H1 (cell line): ENCODE measurements around the gene USP36. TPM values are rescaled to one million over a fixed set of nuclear protein-coding genes. Genes with fewer than 3 reads are reported as not detected.

ENCODE experiments used
- CTCF ChIA-PET: fragments of 300-600 bp; sonication (Branson Sonifier 250); formaldehyde crosslinking; loops from one replicate; lab custom pipeline; 2021; ENCODE audit not compliant: partially characterized antibody; lab: Charles Lee
- POLR2A ChIA-PET: fragments of 300-600 bp; sonication (Branson Sonifier 250); formaldehyde crosslinking; loops from one replicate; lab custom pipeline; 2021; ENCODE audit warnings: inconsistent platforms; ENCODE audit not compliant: partially characterized antibody; lab: Charles Lee
- DNase-seq, 2 experiments: peaks; one replicate each; pipeline versions ENCODE4 v3.0.0 to v3.0.0-alpha.2; 2010 to 2022; ENCODE audit warnings: low spot score in 2 of 2, low read depth in 1 of 2, mixed read lengths in 1 of 2
- FAIRE-seq: peaks from 2 replicates; lab custom pipeline; 2011; peaks lifted over from hg19 to GRCh38; lab: Jason Lieb, UNC
- H2AFZ ChIP-seq: 2 replicates; pipeline ENCODE4 v1.8.1; 2012; ENCODE audit warnings: low read length, inconsistent platforms
- H2AK5ac ChIP-seq: 2 replicates; pipeline ENCODE4 v1.6.1; 2013; ENCODE audit warnings: low read depth, low read length
- H2BK120ac ChIP-seq: replicated peaks from 2 replicates; pipeline ENCODE3; 2013; ENCODE audit warnings: low read depth, low read length, inconsistent platforms
- H2BK12ac ChIP-seq: 2 replicates; pipeline ENCODE4 v1.6.1; 2013; ENCODE audit warnings: low read depth, low read length
- H2BK15ac ChIP-seq: 2 replicates; pipeline ENCODE4 v1.6.1; 2013; ENCODE audit warnings: low read length
- H2BK20ac ChIP-seq: 2 replicates; pipeline ENCODE4 v1.6.1; 2013; ENCODE audit warnings: low read length
- H2BK5ac ChIP-seq: 2 replicates; pipeline ENCODE4 v1.6.1; 2013; ENCODE audit warnings: low read depth, low read length
- H3K14ac ChIP-seq: 2 replicates; pipeline ENCODE4 v1.6.1; 2013; ENCODE audit warnings: inconsistent platforms; ENCODE audit not compliant: insufficient read length
- H3K18ac ChIP-seq: 2 replicates; pipeline ENCODE4 v1.6.1; 2013; ENCODE audit warnings: low read length; ENCODE audit errors: extremely low read depth
- H3K23ac ChIP-seq: 2 replicates; pipeline ENCODE4 v1.6.1; 2013; ENCODE audit warnings: inconsistent platforms; ENCODE audit not compliant: insufficient read length
- H3K23me2 ChIP-seq: 2 replicates; pipeline ENCODE4 v1.6.1; 2013; ENCODE audit warnings: low read depth, low read length
- H3K27ac ChIP-seq: 2 replicates; pipeline ENCODE4 v1.6.1; 2011; ENCODE audit warnings: low read depth, low read length, inconsistent platforms
- H3K27me3 ChIP-seq, 4 experiments: replicated peaks in 1 of 4; 1 replicate in 1 of 4; 2 replicates in 3 of 4; pipeline versions ENCODE4 v1.6.1 to v1.8.1; 2011 to 2013; ENCODE audit warnings: low read length in 3 of 4, mild to moderate bottlenecking in 3 of 4, inconsistent platforms in 2 of 4, mixed read lengths in 2 of 4, moderate library complexity in 1 of 4; ENCODE audit not compliant: control insufficient read depth in 3 of 4, insufficient read depth in 3 of 4; ENCODE audit errors: extremely low read depth in 1 of 4
- H3K36me3 ChIP-seq, 4 experiments: 2 replicates each; pipeline versions ENCODE4 v1.6.1 to v1.8.1; 2011 to 2013; ENCODE audit warnings: mild to moderate bottlenecking in 4 of 4, low read length in 3 of 4, moderate library complexity in 2 of 4, control low read depth in 1 of 4, inconsistent platforms in 1 of 4; ENCODE audit not compliant: insufficient read depth in 4 of 4, control insufficient read depth in 2 of 4
- H3K4ac ChIP-seq: replicated peaks from 2 replicates; pipeline ENCODE3; 2013; ENCODE audit warnings: low read length, low read depth, mixed read lengths, inconsistent platforms; ENCODE audit not compliant: insufficient read length
- H3K4me1 ChIP-seq, 4 experiments: replicated peaks in 1 of 4; 1 replicate in 1 of 4; 2 replicates in 3 of 4; pipeline versions ENCODE4 v1.6.1 to v1.8.1; 2011 to 2013; ENCODE audit warnings: low read length in 3 of 4, inconsistent platforms in 2 of 4, mixed read lengths in 1 of 4; ENCODE audit not compliant: insufficient read depth in 4 of 4, control insufficient read depth in 3 of 4
- H3K4me2 ChIP-seq, 2 experiments: 2 replicates each; pipeline versions ENCODE4 v1.6.1 to v1.8.1; 2011 to 2013; ENCODE audit warnings: low read depth in 2 of 2, low read length in 2 of 2, control low read depth in 1 of 2, inconsistent platforms in 1 of 2, mild to moderate bottlenecking in 1 of 2; ENCODE audit not compliant: insufficient read depth in 1 of 2
- H3K4me3 ChIP-seq, 4 experiments: fragments of 200-600, 300-600 bp in 1 of 4; sonication (generic), shearing (Covaris generic), sonication (Bioruptor Twin) in 1 of 4; 2 replicates each; pipeline versions ENCODE4 v1.5.1 to v1.8.1; 2011 to 2016; ENCODE audit warnings: low read length in 4 of 4, low read depth in 3 of 4, control low read depth in 2 of 4, inconsistent platforms in 2 of 4, mild to moderate bottlenecking in 2 of 4, mixed read lengths in 1 of 4, moderate library complexity in 1 of 4; ENCODE audit not compliant: insufficient read depth in 2 of 4; ENCODE audit errors: extremely low read depth in 1 of 4
- H3K56ac ChIP-seq: replicated peaks from 2 replicates; pipeline ENCODE3; 2013; ENCODE audit warnings: low read depth, mild to moderate bottlenecking, mixed read lengths, low read length, inconsistent platforms; ENCODE audit not compliant: insufficient read length
- H3K79me1 ChIP-seq: 2 replicates; pipeline ENCODE4 v1.6.1; 2013; ENCODE audit warnings: low read depth, low read length, control low read depth
- H3K79me2 ChIP-seq, 2 experiments: 2 replicates each; pipeline versions ENCODE4 v1.6.1 to v1.8.1; 2012 to 2013; ENCODE audit warnings: low read length in 2 of 2, mild to moderate bottlenecking in 2 of 2, inconsistent platforms in 1 of 2; ENCODE audit not compliant: insufficient read depth in 2 of 2, control insufficient read depth in 1 of 2
- H3K9ac ChIP-seq, 4 experiments: replicated peaks in 1 of 4; 1 replicate in 1 of 4; 2 replicates in 3 of 4; pipeline versions ENCODE4 v1.6.1 to v1.8.1; 2011 to 2013; ENCODE audit warnings: low read depth in 3 of 4, low read length in 3 of 4, control low read depth in 2 of 4, mild to moderate bottlenecking in 2 of 4, moderate library complexity in 2 of 4, inconsistent platforms in 1 of 4; ENCODE audit errors: extremely low read depth in 1 of 4
- H3K9me3 ChIP-seq, 2 experiments: 2 replicates each; pipeline versions ENCODE4 v1.6.1 to v1.8.1; 2012 to 2013; ENCODE audit warnings: mild to moderate bottlenecking in 2 of 2, moderate library complexity in 2 of 2, control low read depth in 1 of 2, inconsistent platforms in 1 of 2, low read depth in 1 of 2, low read length in 1 of 2, mixed read lengths in 1 of 2; ENCODE audit not compliant: insufficient read depth in 2 of 2
- H4K20me1 ChIP-seq, 2 experiments: replicated peaks in 1 of 2; 2 replicates each; pipeline versions ENCODE3 to v1.8.1; 2011 to 2013; ENCODE audit warnings: inconsistent platforms in 2 of 2, low read length in 2 of 2, mild to moderate bottlenecking in 1 of 2; ENCODE audit not compliant: insufficient read depth in 2 of 2, control insufficient read depth in 1 of 2
- H4K5ac ChIP-seq: 2 replicates; pipeline ENCODE4 v1.6.1; 2013; ENCODE audit warnings: low read length, low read depth, mixed read lengths, inconsistent platforms; ENCODE audit not compliant: insufficient read length
- H4K8ac ChIP-seq: 2 replicates; pipeline ENCODE4 v1.8.0; 2013; ENCODE audit warnings: mild to moderate bottlenecking, moderate library complexity, low read length, inconsistent platforms; ENCODE audit not compliant: insufficient read depth; ENCODE audit errors: extremely low read depth
- H4K91ac ChIP-seq: replicated peaks from 2 replicates; pipeline ENCODE3; 2013; ENCODE audit warnings: low read length, mixed read lengths, inconsistent platforms; ENCODE audit not compliant: insufficient read length
- BRCA1 ChIP-seq: IDR thresholded peaks from 2 replicates; pipeline ENCODE4 v1.6.1; 2012; ENCODE audit warnings: low read depth, low read length, improper control_type of control experiment
- CEBPB ChIP-seq: IDR thresholded peaks from 2 replicates; pipeline ENCODE4 v1.6.1; 2012; ENCODE audit warnings: low read depth, low read length
- SIX5 ChIP-seq: IDR thresholded peaks from 2 replicates; pipeline ENCODE4 v1.6.1; 2011; ENCODE audit warnings: mild to moderate bottlenecking, low read depth, low read length
- TCF12 ChIP-seq: IDR thresholded peaks from 2 replicates; pipeline ENCODE4 v1.6.1; 2011; ENCODE audit warnings: low read depth, mild to moderate bottlenecking, low read length
- WGBS, 2 experiments: shearing (Covaris generic) in 1 of 2; methylation state at CpG; one replicate each; pipeline versions ENCODE4 v1.1.6 to v1.1.7; 2013 to 2015; ENCODE audit warnings: low lambda C conversion rate in 2 of 2, mixed read lengths in 2 of 2, inconsistent platforms in 1 of 2, low coverage in 1 of 2, missing lambda C conversion rate in 1 of 2; ENCODE audit not compliant: insufficient replicate concordance in 2 of 2, insufficient coverage in 1 of 2, insufficient read length in 1 of 2; ENCODE audit errors: extremely low coverage in 1 of 2, missing lambda C conversion rate in 1 of 2; 5-methylcytosine and 5-hydroxymethylcytosine counted together
- polyA plus RNA-seq, 7 experiments: library from polyadenylated mRNA; depleted of rRNA in 3 of 7; stranded (reverse) in 5 of 7; unstranded in 2 of 7; fragments of >200 nt in 5 of 7; fragments of 200-250 nt in 2 of 7; gene quantifications; 1 replicate in 5 of 7; 2 replicates in 1 of 7; 4 replicates in 1 of 7; pipeline versions ENCODE4 v1.2.1 to v1.2.3, GENCODE V29; 2011 to 2013; ENCODE audit warnings: missing spikeins in 2 of 7, mixed read lengths in 2 of 7
- total RNA-seq: library from RNA; stranded (reverse); fragmentation: NEBNext Ultra II Directional; extraction: Animal tissue kit (Norgen Biotek cat#: 25700); gene quantifications from 2 replicates; pipeline ENCODE4 v1.2.1, GENCODE V29; 2021

USP36 gene
- total and polyA plus RNA-seq, 2 of the 8 experiments (the other 6 are each of a cell fraction or from before 2014, with no cell fraction given): 40.7 to 67.7 TPM

DNA sequence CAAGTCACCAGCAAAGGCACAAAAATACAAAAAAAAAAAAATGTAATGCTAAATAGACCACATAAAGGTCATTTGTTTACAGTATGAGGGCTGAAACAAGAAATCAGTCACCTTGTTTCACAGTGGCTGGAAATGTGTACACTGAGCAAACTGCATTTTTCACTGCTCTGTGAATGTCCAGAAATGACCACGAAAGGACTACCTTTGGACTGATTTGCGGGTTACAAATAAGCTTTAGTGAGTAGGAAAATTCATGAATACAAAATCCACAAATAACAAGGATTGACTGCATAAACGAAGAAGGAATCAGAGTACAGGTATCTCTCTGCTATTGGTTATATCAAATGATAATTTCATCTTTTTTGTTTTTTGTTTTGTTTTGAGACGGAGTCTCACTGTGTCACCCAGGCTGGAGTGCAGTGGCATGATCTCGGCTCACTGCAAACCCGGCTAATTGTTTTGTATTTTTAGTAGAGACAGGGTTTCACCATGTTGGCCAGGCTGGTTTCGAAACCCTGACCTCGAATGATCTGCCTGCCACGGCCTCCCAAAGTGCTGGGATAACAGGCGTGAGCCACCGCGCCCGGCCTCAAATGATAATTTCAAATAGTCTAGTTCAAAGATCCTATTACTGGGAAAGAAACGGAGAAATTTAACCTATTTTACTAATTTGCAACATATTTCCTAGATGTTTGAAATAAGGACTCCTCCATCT, 89.0 kb downstream of the USP36 start:
- TF ChIP-seq SIX5 (no peak), CEBPB (no peak), BRCA1 (no peak), TCF12 (no peak)
- Histone ChIP-seq H3K4me3 (no peak overlapping the region), H3K27me3 (no peaks in the 10 kb centered on the region), H2BK15ac (no peak overlapping the region), H4K8ac (no peak overlapping the region), H3K27ac (no peak overlapping the region), H4K5ac (no peak overlapping the region), H3K23ac (no peak overlapping the region), H3K14ac (no peak overlapping the region), H3K56ac (no peak overlapping the region), H4K91ac (no peak overlapping the region), H2AK5ac (no peak overlapping the region), H3K18ac (no peak overlapping the region), H2AFZ (no peak overlapping the region), H3K23me2 (no peaks in the 10 kb centered on the region), H3K79me1 (no peaks in the 10 kb centered on the region; the same call in 1 of the 2 replicates), H3K36me3 (no peaks in the 10 kb centered on the region), H4K20me1 (peaks cover 0 to 2% of the 10 kb centered on the region in 2 experiments), H2BK5ac (no peak overlapping the region), H2BK12ac (no peak overlapping the region), H3K4me2 (no peak overlapping the region), H2BK20ac (no peak overlapping the region), H3K4me1 (peaks cover 0 to 4% (median 0%) of the 10 kb centered on the region in 4 experiments; a peak in 1 of 7 replicates), H3K79me2 (peaks cover 0 to 7% of the 10 kb centered on the region in 2 experiments; a peak in 1 of 4 replicates), H3K9me3 (no peaks in the 10 kb centered on the region), H2BK120ac (no peak overlapping the region), H3K9ac (no peak overlapping the region), H3K4ac (no peak overlapping the region)
- WGBS, 2 experiments: 93% methylated on average over 14 of the region's 14 CpGs; no CpG with 5 or more reads in 1 of the 2 experiments
- CTCF ChIA-PET: no interaction called here
- POLR2A ChIA-PET: no interaction called here
- DNase-seq (no peak), FAIRE-seq (no peak)
